NCI-H69 (cell line): ENCODE measurements around the gene SYTL2.

Experiments used
- DNase-seq: peaks from one replicate; lab custom pipeline; 2025; lab: John Stamatoyannopoulos, UW

Gene SYTL2

DNA sequence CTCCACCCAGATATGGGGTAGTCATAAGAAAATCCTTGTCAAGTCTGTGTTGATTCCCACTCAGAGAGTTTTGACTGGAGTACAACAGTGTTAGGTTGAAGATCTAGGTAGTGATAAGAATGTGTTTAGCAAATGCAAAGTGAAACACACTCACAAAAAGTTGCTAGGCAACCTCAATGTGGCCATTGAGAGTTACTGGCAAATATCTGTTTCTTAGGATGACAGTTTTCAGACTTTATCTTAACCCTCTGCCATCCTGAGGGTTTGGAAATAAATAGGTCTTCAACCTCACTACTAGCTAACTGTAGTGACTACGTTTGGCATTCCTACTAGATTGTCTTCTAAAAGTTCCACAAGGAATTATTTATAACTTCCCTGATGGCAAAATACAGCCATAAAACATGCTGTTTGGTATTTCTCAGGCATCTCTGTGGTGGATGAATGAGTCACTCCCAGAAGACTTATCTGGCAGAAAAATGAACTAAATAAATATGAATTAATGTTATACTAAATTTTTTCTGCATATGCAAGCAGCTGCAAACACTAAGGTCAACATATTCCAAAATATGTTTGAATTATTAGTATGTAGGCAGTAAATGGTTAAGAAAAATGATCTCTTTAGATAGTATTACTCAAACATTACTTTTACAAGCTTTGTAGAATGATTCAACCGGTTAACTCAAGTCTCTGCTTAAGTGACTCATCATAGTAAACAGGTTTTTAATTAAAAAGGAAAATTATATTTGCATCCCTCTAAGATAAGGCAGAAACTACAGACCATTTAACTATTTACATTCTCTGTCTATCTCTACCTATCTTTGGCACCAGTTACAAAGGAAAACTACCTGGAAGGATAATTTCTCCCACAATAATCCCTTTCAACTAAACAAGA, 17.1 kb upstream of the SYTL2 start:
- DNase-seq = no peak

DNA sequence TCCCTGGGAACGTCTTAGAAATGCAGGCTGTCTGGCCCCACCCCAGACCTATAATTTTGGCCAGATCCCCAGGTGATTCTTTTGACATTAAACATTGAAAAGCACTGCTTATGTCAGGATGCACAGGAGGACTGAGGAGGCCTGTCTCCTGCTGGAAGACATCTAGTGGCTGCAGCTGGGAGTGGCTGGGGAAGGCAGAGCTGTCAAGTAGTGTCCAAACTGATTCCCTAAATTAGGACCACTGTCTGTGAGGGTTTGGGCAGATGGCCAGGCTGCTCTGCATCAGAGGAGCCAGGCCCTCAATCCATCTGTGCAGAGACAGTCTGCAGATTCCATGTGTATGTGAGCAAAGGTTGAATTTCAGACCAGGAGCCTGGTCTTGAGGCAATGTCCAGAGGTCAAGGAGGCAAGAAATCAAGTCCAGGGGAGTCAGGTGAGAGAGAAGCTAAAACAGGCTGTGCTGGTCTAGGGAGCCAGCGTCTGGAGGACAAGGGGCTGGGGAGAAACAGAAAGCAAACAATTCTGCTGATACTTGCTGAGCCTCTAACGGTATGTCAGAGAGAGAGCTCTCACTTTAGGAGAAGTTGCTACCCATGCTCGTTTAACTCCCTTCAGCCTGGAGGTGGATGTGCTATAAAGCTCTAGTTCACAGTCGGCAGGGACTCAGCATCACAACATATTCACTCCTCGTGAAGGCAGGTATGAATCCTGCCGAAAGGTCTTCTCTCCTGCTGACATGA, 15.3 kb upstream of the SYTL2 start:
- DNase-seq = peak; percentile 71

DNA sequence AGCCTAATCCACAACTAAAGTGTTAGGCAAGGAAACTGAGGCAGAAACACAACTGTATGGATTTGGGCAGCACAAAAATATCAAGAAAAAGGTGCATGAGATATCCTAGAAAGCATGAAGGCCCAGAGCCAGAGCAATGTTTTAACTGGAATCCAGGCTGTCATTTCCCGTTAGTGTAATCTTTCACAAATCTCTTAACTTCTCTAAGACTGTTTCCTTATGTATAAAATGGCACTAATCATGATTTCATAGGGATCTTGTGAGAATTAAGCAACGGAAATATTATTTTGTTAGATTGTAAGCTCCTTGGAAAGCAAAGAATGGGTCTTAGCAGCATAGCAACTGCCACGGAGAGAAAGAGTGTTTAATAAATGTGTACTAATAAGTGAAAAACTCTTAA, 14.7 kb upstream of the SYTL2 start:
- DNase-seq = no peak

DNA sequence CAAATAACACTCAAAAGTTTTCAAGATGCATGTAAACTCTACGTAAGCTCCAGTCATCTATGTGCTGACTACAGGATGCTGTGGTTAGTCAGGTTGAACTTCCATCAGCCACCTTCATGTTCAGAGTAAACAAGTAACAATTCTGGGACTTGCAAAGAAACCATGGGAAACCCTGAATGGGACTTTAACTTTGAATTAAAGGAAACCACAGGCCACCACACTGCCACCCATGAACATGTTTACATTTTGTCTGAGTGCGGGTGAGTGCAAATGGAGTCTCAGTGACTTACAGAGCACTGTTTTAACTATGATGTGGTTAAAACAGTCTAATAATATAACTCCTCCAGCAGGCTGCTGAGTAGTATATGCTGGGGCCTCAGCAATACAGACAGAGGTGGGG, 12.9 kb upstream of the SYTL2 start:
- no peak for DNase-seq

GRCh38 chr11:85822814-85823213, 11.9 kb upstream of the SYTL2 start:
- DNase-seq = no peak

- DNase-seq = peak; percentile 45
Measured at GRCh38 chr11:85821636-85822035, 10.7 kb upstream of the SYTL2 start.

- no peak for DNase-seq
Measured at GRCh38 chr11:85819441-85819840, 8.5 kb upstream of the SYTL2 start.

- DNase-seq = no peak
Measured at GRCh38 chr11:85815186-85815931, 4.4 kb upstream of the SYTL2 start.

DNA sequence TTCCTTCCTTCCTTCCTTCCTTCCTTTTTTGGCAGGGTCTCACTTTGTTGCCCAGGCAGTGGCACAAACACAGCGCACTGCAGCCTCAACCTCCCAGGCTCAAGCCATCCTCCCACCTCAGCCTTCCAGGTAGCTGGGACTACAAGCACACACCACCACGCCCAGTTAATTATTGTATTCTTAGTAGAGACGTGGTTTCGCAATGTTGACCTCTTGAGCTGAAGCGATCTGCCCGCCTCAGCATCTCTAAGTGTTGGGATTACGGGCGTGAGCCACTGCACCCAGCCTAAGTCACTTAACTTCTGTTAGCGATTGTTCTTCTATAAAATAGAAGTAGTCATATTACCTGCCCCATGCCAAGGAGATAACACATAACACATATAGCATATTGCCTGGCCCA, 2.8 kb upstream of the SYTL2 start:
- peak; percentile 64 for DNase-seq

DNA sequence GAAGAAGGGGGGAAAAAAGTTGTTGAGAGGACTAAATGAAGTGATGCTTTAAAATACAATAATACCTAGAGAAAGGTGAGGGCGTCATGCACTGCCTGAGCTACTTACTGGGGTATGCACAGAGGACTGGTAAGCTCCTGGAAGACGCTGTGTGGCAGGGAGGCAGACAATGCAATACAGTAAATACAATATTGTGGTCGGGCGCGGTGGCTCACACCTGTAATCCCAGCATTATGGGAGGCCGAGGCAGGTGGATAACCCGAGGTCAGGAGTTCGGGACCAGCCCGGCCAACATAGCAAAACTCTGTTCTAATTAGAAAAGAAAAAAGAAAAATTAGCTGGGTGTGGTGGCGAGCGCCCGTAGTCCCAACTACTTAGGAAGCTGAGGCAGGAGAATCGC, 683 bp upstream of the SYTL2 start:
- DNase-seq = no peak

- no peak for DNase-seq
Measured at GRCh38 chr11:85810521-85810870, 445 bp downstream of the SYTL2 start.

- DNase-seq = peak; percentile 15
Measured at GRCh38 chr11:85809863-85810262, 1.1 kb downstream of the SYTL2 start.

GRCh38 chr11:85809191-85809590, 1.8 kb downstream of the SYTL2 start:
- DNase-seq = no peak

DNA sequence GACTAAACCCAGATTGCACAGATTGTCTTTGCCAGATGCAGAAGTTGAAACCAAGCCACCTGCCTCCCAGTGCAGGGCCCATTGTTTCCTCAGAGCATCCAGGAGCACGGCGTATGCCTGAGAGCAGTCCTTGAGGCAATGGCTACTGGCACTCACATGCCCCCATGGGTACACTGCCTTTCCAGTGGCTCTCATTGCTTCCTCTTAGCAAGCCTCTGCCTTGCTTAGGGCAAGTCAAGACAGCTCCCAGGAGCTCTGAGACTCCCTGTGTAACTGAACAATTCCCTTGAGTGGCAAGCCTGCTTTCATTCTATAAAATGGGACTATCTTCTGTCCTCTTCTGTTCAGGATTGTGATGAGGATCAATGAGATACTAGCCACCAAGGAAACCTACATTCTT, 4.1 kb downstream of the SYTL2 start:
- DNase-seq = peak; percentile 13

- no peak for DNase-seq
Measured at GRCh38 chr11:85806016-85806415, 4.9 kb downstream of the SYTL2 start.

DNA sequence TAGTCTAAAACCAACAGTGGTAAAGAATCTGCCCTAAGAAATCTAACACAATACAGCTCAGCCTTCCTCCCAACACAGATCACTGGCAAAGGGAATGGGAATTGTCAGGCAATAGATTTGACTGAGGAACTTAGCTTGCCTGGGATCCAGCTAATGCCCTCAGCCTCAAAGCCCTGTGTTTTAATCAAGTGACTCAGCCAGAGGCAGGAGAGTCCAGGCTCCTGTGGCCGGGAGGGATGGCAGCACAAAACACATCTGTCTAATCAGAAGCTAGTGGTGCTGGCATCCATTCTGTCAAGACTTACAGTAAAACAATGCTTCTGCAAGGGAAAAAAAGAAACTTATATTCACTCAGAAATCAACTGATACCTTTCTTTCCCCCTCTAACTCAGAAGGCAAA, 5.6 kb downstream of the SYTL2 start:
- no peak for DNase-seq

- DNase-seq = no peak
Measured at GRCh38 chr11:85803920-85804319, 7.0 kb downstream of the SYTL2 start.

- DNase-seq = no peak
Measured at GRCh38 chr11:85803303-85803702, 7.6 kb downstream of the SYTL2 start.

GRCh38 chr11:85801527-85801926, 9.4 kb downstream of the SYTL2 start:
- no peak for DNase-seq

DNA sequence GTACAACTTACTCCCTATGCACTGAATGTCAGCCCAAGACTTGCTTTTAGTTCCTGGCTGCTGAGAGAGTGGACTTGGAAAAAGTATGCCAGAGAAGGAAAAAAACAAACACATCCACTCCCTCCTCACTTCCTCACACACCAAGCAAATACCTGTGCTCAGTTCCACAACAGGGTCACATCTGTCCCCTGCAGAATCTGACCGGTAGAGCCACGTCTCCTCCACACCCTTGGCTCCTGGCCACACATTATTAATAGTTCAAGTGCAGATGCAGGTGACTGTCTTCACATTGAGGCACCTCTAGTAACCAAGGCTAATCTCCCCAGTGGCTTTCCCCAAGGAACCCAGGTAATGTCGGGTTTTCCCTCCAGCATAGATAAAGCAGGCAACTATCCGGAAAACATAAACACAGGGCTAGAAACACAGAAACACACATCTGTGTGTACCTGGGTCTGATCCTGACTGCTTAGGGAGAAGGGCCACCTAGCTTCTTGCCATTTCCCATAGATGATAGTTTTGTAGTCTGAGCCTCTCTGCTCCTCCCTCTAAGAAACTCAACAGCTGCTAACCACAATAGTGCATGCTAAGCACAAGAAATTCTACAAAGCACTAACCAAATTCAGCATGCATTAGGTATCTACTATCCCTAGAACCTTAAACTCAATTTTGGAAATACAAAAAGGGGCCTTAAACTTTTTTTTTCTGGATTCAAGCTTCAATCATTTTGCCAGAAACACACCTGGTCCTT, 10.2 kb downstream of the SYTL2 start:
- no peak for DNase-seq

DNA sequence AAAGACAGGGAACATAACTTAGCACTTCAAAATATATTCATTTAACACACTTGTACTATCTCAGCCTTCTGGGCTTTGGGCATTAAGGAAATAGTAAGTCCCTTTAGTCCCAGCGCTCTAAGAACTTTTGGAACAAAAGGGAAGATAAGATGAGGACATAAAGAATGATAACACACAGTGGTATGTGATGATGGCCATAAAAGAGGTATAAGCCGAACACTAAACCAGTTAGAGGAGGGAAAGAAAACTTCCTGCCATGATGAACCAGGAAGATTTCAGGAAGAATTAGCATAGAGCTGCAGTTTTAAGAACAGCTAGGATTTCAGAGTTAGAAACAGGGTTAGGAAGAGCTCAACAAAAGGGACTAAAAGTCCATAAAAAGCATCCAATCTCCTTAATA, 11.8 kb downstream of the SYTL2 start:
- DNase-seq = no peak

GRCh38 chr11:85798361-85798760, 12.6 kb downstream of the SYTL2 start:
- no peak for DNase-seq
